Gastrocnemius medialis (tissue), 4 donors: ENCODE results near the gene IL13. TPM values are rescaled to one million over a fixed set of nuclear protein-coding genes. Genes with fewer than 3 reads are reported as not detected.

Experiments used
- ATAC-seq, 2 donors: fragments of 150-250 bp; one replicate each; pipeline ENCODE4 v1.9.1; 2016
- DNase-seq, 2 donors: peaks; one replicate each; pipeline ENCODE4 v3.0.0-alpha.2; 2019
- H3K27ac ChIP-seq, 4 donors: fragments of 200-600 bp; sonication (generic); 1 replicate in 1 of 4; 2 replicates in 3 of 4; pipeline ENCODE4 v1.5.1; 2016 to 2018; ENCODE audit warnings: mild to moderate bottlenecking in 2 of 4, moderate library complexity in 1 of 4
- H3K27me3 ChIP-seq, 3 donors: fragments of 200-600 bp; sonication (generic) in 2 of 3; 1 replicate in 1 of 3; 2 replicates in 2 of 3; pipeline versions ENCODE4 v1.5.1 to v1.6.0; 2016 to 2019; ENCODE audit warnings: mild to moderate bottlenecking in 1 of 3, moderate library complexity in 1 of 3
- H3K36me3 ChIP-seq, 2 donors: fragments of 200-600 bp; sonication (generic) in 1 of 2; one replicate each; pipeline ENCODE4 v1.5.1; 2017 to 2018
- H3K4me1 ChIP-seq, 2 donors: fragments of 200-600 bp; sonication (generic) in 1 of 2; one replicate each; pipeline ENCODE4 v1.5.1; 2016 to 2017; ENCODE audit warnings: mild to moderate bottlenecking in 2 of 2
- H3K4me3 ChIP-seq, 4 donors: fragments of 200-600 bp; sonication (generic) in 3 of 4; 1 replicate in 1 of 4; 2 replicates in 3 of 4; pipeline ENCODE4 v1.5.1; 2016 to 2019; ENCODE audit warnings: mild to moderate bottlenecking in 2 of 4
- H3K9me3 ChIP-seq, 3 donors: fragments of 200-600 bp; sonication (generic) in 2 of 3; 1 replicate in 1 of 3; 2 replicates in 2 of 3; pipeline ENCODE4 v1.5.1; 2016 to 2019
- POLR2A ChIP-seq, 2 donors: fragments of 450-650 bp; IDR thresholded peaks; one replicate each; pipeline ENCODE4 v1.6.1; 2017; ENCODE audit warnings: antibody characterized with exemption in 2 of 2, mild to moderate bottlenecking in 2 of 2, moderate library complexity in 2 of 2
- in situ Hi-C, 4 donors: fragments of 200-750 bp; cut with MboI; loops; one replicate each; pipeline versions ENCODE4 v1.15.0 to v1.8.0; 2017; ENCODE audit warnings: low sequenced_read_pairs in 4 of 4
- intact Hi-C: fragments of 100-400 bp; cut with DNase I; formaldehyde crosslinking; loops from one replicate; pipeline ENCODE4 v1.15.1; 2023; ENCODE audit warnings: low total_unique reads
- total RNA-seq, 4 donors: library from RNA; depleted of rRNA; stranded (reverse); fragments of >200 nt; gene quantifications; one replicate each; pipeline versions ENCODE4 v1.1.0 to v1.2.3, GENCODE V29; 2016
- TF ChIP-seq, protein P1 (sequence below), 5 experiments: fragments of 450-650 bp in 3 of 5; fragments of 200-600 bp in 2 of 5; sonication (generic) in 2 of 5; IDR thresholded peaks in 4 of 5; conservative IDR thresholded peaks in 1 of 5; 1 replicate in 4 of 5; 2 replicates in 1 of 5; pipeline ENCODE4 v1.5.1; 2016 to 2019; ENCODE audit warnings: antibody characterized with exemption in 5 of 5, mild to moderate bottlenecking in 3 of 5, moderate library complexity in 3 of 5

Gene IL13
- total RNA-seq, 4 donors from 2014 or later = not detected

DNA sequence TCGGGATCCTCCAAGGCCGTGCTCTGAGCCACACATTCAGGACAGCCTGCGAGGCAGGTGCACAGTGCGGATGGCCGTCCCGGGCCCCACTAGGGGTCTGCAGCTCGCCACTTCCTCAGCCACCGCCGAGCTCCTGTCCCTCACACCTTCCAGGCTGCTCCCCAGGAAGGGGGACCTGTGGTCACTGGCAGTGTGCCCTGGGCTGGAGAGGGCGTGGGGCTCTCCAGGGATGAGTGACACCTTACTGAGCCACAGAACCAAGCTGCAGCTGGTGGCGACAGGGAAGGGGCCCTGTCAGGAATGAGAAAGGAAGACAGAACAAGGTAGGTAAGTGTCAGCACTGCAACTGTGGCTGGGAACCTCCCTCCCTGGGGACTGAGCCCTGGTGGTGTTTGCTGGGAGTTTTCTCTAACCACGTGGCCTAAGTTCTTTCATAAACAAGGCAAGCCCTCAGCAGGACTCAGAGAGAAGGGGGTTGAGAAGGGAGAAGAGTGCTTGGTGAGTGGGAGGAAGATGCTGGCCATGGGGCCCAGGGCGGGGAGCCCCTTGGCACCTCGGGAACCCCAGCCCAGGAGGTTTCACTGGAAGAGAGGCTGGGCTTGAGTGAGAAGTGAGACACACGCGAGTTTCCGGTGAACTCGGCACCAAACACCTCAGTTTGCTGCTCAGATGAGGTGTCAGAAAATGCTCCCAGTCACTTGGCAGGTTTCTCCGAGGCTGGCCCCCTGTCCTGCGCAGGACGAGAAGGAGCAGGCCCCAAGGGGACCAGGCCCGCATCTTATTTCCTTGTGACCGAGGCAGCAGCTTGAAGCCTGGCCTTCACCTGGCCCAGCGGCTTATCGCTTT, 5.2 kb downstream of the IL13 start:
- H3K36me3 ChIP-seq = no peaks in the 10 kb centered on the region
- H3K27me3 ChIP-seq = peaks cover 0 to 3% (median 0%) of the 10 kb centered on the region in 3 donors
- H3K27ac ChIP-seq = no peak overlapping the region
- H3K4me3 ChIP-seq = no peak overlapping the region
- ATAC-seq (no peak), DNase-seq (no peak)
- H3K9me3 ChIP-seq = no peaks in the 10 kb centered on the region
- TF ChIP-seq POLR2A (IDR thresholded peaks at IDR 0.05) = no peak
- TF ChIP-seq, protein P1, sequence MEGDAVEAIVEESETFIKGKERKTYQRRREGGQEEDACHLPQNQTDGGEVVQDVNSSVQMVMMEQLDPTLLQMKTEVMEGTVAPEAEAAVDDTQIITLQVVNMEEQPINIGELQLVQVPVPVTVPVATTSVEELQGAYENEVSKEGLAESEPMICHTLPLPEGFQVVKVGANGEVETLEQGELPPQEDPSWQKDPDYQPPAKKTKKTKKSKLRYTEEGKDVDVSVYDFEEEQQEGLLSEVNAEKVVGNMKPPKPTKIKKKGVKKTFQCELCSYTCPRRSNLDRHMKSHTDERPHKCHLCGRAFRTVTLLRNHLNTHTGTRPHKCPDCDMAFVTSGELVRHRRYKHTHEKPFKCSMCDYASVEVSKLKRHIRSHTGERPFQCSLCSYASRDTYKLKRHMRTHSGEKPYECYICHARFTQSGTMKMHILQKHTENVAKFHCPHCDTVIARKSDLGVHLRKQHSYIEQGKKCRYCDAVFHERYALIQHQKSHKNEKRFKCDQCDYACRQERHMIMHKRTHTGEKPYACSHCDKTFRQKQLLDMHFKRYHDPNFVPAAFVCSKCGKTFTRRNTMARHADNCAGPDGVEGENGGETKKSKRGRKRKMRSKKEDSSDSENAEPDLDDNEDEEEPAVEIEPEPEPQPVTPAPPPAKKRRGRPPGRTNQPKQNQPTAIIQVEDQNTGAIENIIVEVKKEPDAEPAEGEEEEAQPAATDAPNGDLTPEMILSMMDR (IDR thresholded peaks at IDR 0.05 in 4 of 5, conservative IDR thresholded peaks at IDR 0.05 in 1 of 5) = no peak
- in situ Hi-C loops (no loop called here), intact Hi-C loops (no loop called here)
- H3K4me1 ChIP-seq = no peaks in the 10 kb centered on the region

DNA sequence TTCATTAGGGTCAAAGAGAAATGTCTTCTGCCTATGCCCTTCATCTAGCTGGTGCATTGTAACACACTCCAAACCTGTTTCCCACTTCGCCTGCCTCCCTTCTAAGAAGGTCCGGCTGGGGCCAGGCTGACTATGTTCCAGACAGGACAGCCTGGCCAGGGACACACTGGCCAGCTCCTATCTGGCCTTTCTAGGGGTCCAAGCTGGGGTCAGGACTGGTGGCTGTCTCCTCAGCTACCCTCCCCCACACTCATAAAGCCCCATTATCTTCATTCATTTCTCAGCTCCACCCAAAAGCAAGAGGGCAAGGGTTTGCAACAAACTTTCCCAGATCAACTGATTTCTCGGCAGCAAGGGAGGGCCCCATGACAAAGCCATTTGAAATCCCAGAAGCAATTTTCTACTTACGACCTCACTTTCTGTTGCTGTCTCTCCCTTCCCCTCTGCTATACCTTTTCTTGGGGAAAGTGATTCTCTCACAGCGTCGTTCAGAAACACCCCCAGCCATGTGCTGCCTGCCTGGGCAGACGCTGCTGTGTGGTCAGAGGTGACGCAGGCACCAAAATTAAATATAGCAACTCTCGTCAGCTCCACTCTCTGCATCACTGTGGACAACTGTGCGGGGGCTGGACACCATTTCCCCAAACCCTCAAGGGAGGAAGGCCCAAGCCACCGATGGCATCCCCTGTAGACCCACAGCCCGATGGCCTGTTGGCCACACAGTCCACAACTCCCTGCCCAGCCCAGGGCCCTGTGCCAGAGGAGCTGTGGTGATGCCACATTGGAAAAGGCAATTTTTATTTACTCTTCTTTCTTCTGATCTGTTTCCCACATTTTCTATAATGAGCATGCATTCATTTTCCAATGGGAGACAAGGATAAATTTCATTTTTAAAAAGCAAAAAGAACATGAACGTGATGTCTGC, 6.1 kb downstream of the IL13 start:
- intact Hi-C loops (no loop called here), in situ Hi-C loops (no loop called here)
- Histone ChIP-seq H3K4me3 (no peak overlapping the region), H3K4me1 (no peaks in the 10 kb centered on the region), H3K27me3 (no peaks in the 10 kb centered on the region), H3K27ac (no peak overlapping the region), H3K9me3 (no peaks in the 10 kb centered on the region), H3K36me3 (no peaks in the 10 kb centered on the region)
- no peak for ATAC-seq
- TF ChIP-seq POLR2A (IDR thresholded peaks at IDR 0.05) = no peak
- TF ChIP-seq, protein P1 (IDR thresholded peaks at IDR 0.05 in 4 of 5, conservative IDR thresholded peaks at IDR 0.05 in 1 of 5) = no peak
- no peak for DNase-seq

GRCh38 chr5:132664696-132665209, 6.8 kb downstream of the IL13 start:
- intact Hi-C loops = no loop called here
- no peak for ATAC-seq

DNA sequence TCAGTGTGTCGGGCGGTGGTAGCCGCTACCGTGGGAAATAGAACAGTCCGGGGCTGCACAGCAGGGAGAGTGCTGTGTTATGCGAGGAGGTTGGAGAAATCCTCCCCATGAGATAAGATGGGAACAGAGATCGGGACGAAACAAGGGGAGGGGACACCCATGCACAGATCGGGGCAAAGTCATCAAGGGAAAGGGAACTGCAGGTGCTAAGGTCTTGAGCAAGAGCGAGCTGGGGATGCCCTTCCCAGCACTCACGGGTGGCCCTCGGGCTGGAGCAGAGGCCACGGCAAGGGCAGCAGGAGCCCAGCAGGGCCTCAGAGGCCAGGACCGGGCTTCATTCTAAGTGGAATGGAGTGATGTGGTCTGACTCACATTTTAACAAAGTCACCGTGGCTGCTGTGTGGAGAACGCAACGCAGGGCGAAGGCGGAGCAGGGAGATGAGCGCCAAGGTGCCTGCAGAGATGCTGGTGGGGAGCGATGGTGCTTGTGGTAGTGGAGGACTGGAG, 7.7 kb downstream of the IL13 start:
- no peak overlapping the region for H3K4me3 ChIP-seq
- no peaks in the 10 kb centered on the region for H3K27me3 ChIP-seq
- intact Hi-C loops = no loop called here
- no peaks in the 10 kb centered on the region for H3K4me1 ChIP-seq
- TF ChIP-seq POLR2A (IDR thresholded peaks at IDR 0.05) = no peak
- TF ChIP-seq, protein P1 (IDR thresholded peaks at IDR 0.05 in 4 of 5, conservative IDR thresholded peaks at IDR 0.05 in 1 of 5) = no peak
- no peak overlapping the region for H3K27ac ChIP-seq
- no peaks in the 10 kb centered on the region for H3K9me3 ChIP-seq
- DNase-seq (no peak), ATAC-seq (no peak)
- in situ Hi-C loops = no loop called here
- H3K36me3 ChIP-seq = no peaks in the 10 kb centered on the region

More at GRCh38 chr5:132664696-132665209, 6.8 kb downstream of the IL13 start:
- H3K4me1 ChIP-seq = no peaks in the 10 kb centered on the region
- no peaks in the 10 kb centered on the region for H3K36me3 ChIP-seq
- no peak overlapping the region for H3K4me3 ChIP-seq
- no peak for DNase-seq
- no peaks in the 10 kb centered on the region for H3K27me3 ChIP-seq
- H3K27ac ChIP-seq = no peak overlapping the region
- H3K9me3 ChIP-seq = no peaks in the 10 kb centered on the region
- in situ Hi-C loops = no loop called here
- TF ChIP-seq, protein P1 (IDR thresholded peaks at IDR 0.05 in 4 of 5, conservative IDR thresholded peaks at IDR 0.05 in 1 of 5) = no peak
- no peak for TF ChIP-seq POLR2A (IDR thresholded peaks at IDR 0.05)
